GM23338 (cell line): Measurements from ENCODE around the gene SIRT4. TPM values are rescaled to one million over a fixed set of nuclear protein-coding genes. Genes with fewer than 3 reads are reported as not detected.
"Not testable (repeated sequence)": the region's sequence is repeated elsewhere in the genome, so short reads cannot be mapped to it uniquely, and the experiment has no call there.

Experiments
- ATAC-seq: fragments of 200-7000 bp; cut with Tn5 transposase; 3 replicates; pipeline ENCODE4 v1.9.1; 2020
- DNase-seq: peaks from one replicate; pipeline ENCODE4 v3.0.0-alpha.2; 2015; ENCODE audit warnings: low spot score
- H2AFZ ChIP-seq: fragments of 200-600 bp; sonication (generic); 2 replicates; pipeline ENCODE4 v1.8.0; 2016; ENCODE audit warnings: antibody characterized with exemption, mild to moderate bottlenecking, moderate library complexity
- H3F3A ChIP-seq: fragments of 200-600 bp; sonication (generic); replicated peaks from 2 replicates; pipeline ENCODE4 v1.8.0; 2017; ENCODE audit warnings: antibody characterized with exemption, mixed run types, low read depth
- H3K27ac ChIP-seq: fragments of 200-600 bp; sonication (generic); 2 replicates; pipeline ENCODE4 v1.6.1; 2016; ENCODE audit warnings: low read depth
- H3K27me3 ChIP-seq: fragments of 200-600 bp; sonication (generic); 2 replicates; pipeline ENCODE4 v1.8.0; 2016; ENCODE audit warnings: mild to moderate bottlenecking, mixed run types, moderate library complexity; ENCODE audit not compliant: insufficient read depth
- H3K36me3 ChIP-seq: fragments of 200-600 bp; sonication (generic); 2 replicates; pipeline ENCODE4 v1.8.0; 2016; ENCODE audit warnings: mild to moderate bottlenecking; ENCODE audit not compliant: insufficient read depth
- H3K4me1 ChIP-seq: fragments of 200-600 bp; sonication (generic); 2 replicates; pipeline ENCODE4 v1.8.0; 2016; ENCODE audit warnings: mild to moderate bottlenecking, moderate library complexity; ENCODE audit not compliant: insufficient read depth
- H3K4me2 ChIP-seq: fragments of 200-600 bp; sonication (generic); 2 replicates; pipeline ENCODE4 v1.7.1; 2017; ENCODE audit warnings: mixed run types
- H3K4me3 ChIP-seq: fragments of 200-600 bp; sonication (generic); 2 replicates; pipeline ENCODE4 v1.6.1; 2016; ENCODE audit warnings: mixed run types
- H3K79me2 ChIP-seq: fragments of 200-600 bp; sonication (generic); replicated peaks from 2 replicates; pipeline ENCODE4 v1.8.0; 2017; ENCODE audit warnings: mild to moderate bottlenecking; ENCODE audit not compliant: insufficient read depth
- H3K9me2 ChIP-seq: fragments of 200-600 bp; sonication (generic); 2 replicates; pipeline ENCODE4 v1.8.0; 2017; ENCODE audit not compliant: insufficient read depth
- H4K20me1 ChIP-seq: fragments of 200-600 bp; sonication (generic); replicated peaks from 2 replicates; pipeline ENCODE4 v1.8.0; 2017; ENCODE audit warnings: mild to moderate bottlenecking; ENCODE audit not compliant: insufficient read depth
- H3K27ac Mint-ChIP-seq: 2 replicates; pipeline ENCODE4 v1.8.0; 2020; ENCODE audit warnings: inconsistent platforms, mild to moderate bottlenecking, moderate library complexity, mixed read lengths
- H3K27me3 Mint-ChIP-seq: 3 replicates; pipeline ENCODE4 v1.8.0; 2022; ENCODE audit warnings: low read depth, mild to moderate bottlenecking, moderate library complexity, mixed read lengths, inconsistent platforms; ENCODE audit not compliant: insufficient read depth, poor library complexity
- H3K36me3 Mint-ChIP-seq: 3 replicates; pipeline ENCODE4 v1.8.0; 2021; ENCODE audit warnings: low read depth, mild to moderate bottlenecking, inconsistent platforms, moderate library complexity, mixed read lengths
- H3K4me1 Mint-ChIP-seq: 3 replicates; pipeline ENCODE4 v1.8.0; 2020; ENCODE audit warnings: mild to moderate bottlenecking, inconsistent platforms, mixed read lengths
- H3K4me3 Mint-ChIP-seq: 3 replicates; pipeline ENCODE4 v1.8.0; 2021; ENCODE audit warnings: moderate library complexity, mild to moderate bottlenecking, inconsistent platforms, mixed read lengths
- H3K9me3 Mint-ChIP-seq: 3 replicates; pipeline ENCODE4 v1.8.0; 2020; ENCODE audit warnings: moderate library complexity, mild to moderate bottlenecking, inconsistent platforms, mixed read lengths
- CREB1 ChIP-seq: fragments of 250-450 bp; sonication (Bioruptor Pico); IDR thresholded peaks from 2 replicates; pipeline ENCODE4 v1.5.0; 2020; ENCODE audit warnings: low read depth, mild to moderate bottlenecking, moderate library complexity
- EZH2phosphoT487 ChIP-seq: fragments of 200-600 bp; sonication (generic); IDR thresholded peaks from one replicate; pipeline ENCODE4 v1.8.1; 2018; ENCODE audit warnings: antibody characterized with exemption; ENCODE audit not compliant: unreplicated experiment
- JUNB ChIP-seq: IDR thresholded peaks from one replicate; pipeline ENCODE4 v1.6.1; 2016; ENCODE audit warnings: antibody characterized with exemption; ENCODE audit not compliant: unreplicated experiment
- POLR2AphosphoS5 ChIP-seq: IDR thresholded peaks from 2 replicates; pipeline ENCODE4 v1.6.1; 2016; ENCODE audit warnings: antibody characterized with exemption, low read depth
- long read RNA-seq: library from polyadenylated mRNA; unstranded; transcript quantifications from one replicate; pipeline ENCODE4 v2.0.0, GENCODE V29; 2020; ENCODE audit not compliant: unreplicated experiment
- polyA plus RNA-seq: library from polyadenylated mRNA; unstranded; fragments of >200 nt; fragmentation: Nextera tagmentation; extraction: Ambion mirVana; gene quantifications from 2 replicates; pipeline ENCODE4 v1.2.1, GENCODE V29; 2016
- total RNA-seq: library from RNA; depleted of rRNA; stranded (reverse); fragments of >200 nt; shearing (Covaris generic); gene quantifications from 2 replicates; pipeline ENCODE4 v1.2.3, GENCODE V29; 2014; rRNA removed
- TF ChIP-seq, protein P1 (sequence below): fragments of 250-450 bp; sonication (Bioruptor Pico); IDR thresholded peaks from 2 replicates; pipeline ENCODE4 v1.5.0; 2020; ENCODE audit warnings: mild to moderate bottlenecking, moderate library complexity
- TF ChIP-seq, protein P2 (sequence below): IDR thresholded peaks from 2 replicates; pipeline ENCODE4 v1.6.1; 2016; ENCODE audit warnings: antibody characterized with exemption
- TF ChIP-seq, protein P3 (sequence below), 2 experiments: fragments of 200-600 bp in 1 of 2; sonication (generic) in 1 of 2; conservative IDR thresholded peaks; 2 replicates each; pipeline versions ENCODE4 v1.5.1 to v1.6.1; 2016 to 2017; ENCODE audit warnings: antibody characterized with exemption in 2 of 2, low read depth in 2 of 2, mild to moderate bottlenecking in 2 of 2, moderate library complexity in 1 of 2

SIRT4 gene, protein sequence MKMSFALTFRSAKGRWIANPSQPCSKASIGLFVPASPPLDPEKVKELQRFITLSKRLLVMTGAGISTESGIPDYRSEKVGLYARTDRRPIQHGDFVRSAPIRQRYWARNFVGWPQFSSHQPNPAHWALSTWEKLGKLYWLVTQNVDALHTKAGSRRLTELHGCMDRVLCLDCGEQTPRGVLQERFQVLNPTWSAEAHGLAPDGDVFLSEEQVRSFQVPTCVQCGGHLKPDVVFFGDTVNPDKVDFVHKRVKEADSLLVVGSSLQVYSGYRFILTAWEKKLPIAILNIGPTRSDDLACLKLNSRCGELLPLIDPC
- total RNA-seq (0.78 and 2.0 TPM in 2 replicates), polyA plus RNA-seq (3.0 and 4.1 TPM in 2 replicates)
- long read RNA-seq: 0 reads

DNA sequence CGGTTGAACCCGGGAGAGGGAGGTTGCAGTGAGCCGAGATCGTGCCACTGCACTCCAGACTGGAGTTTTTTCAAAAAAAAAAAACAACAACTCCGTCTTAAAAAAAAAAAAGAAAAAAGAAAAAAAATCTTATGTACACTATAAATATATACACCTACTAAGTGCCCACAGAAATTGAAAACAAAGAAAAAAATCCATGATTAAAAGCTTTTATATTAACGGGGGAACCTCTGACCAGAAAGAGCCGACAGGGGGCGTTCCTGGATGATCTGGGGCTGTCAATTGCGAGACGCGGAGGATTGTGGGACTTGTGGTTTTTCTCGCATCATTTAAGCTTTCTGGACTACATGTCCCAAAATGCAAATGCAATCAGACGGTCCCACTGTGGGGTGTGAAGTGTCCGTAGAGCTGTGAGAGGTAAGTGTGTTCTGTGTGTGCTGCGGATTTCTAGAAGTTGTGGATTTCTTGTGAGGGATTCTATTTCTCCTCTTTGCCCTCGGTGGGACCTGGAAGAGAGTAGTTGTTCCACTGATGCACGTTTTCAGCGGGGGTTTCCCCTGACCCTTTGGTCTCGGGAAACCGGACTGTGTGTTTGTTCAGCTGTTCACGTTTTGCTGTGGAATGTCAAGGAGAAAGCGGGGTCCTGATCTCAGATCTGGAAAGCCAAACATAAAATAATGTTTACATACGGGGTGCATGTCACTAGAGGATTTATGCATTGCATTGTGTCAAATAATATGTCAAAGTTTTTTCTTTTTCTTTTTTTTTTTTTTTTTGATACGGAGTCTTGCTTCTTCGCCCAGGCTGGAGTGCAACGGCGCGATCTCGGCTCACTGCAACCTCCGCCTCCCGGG is at the start of gene SIRT4:
Gene SIRT4 (plus strand): TSS at position 360 of the 854 bp plus-strand sequence. CDS start 1,241 bp downstream, outside the sequence.
- TF ChIP-seq, protein P1, sequence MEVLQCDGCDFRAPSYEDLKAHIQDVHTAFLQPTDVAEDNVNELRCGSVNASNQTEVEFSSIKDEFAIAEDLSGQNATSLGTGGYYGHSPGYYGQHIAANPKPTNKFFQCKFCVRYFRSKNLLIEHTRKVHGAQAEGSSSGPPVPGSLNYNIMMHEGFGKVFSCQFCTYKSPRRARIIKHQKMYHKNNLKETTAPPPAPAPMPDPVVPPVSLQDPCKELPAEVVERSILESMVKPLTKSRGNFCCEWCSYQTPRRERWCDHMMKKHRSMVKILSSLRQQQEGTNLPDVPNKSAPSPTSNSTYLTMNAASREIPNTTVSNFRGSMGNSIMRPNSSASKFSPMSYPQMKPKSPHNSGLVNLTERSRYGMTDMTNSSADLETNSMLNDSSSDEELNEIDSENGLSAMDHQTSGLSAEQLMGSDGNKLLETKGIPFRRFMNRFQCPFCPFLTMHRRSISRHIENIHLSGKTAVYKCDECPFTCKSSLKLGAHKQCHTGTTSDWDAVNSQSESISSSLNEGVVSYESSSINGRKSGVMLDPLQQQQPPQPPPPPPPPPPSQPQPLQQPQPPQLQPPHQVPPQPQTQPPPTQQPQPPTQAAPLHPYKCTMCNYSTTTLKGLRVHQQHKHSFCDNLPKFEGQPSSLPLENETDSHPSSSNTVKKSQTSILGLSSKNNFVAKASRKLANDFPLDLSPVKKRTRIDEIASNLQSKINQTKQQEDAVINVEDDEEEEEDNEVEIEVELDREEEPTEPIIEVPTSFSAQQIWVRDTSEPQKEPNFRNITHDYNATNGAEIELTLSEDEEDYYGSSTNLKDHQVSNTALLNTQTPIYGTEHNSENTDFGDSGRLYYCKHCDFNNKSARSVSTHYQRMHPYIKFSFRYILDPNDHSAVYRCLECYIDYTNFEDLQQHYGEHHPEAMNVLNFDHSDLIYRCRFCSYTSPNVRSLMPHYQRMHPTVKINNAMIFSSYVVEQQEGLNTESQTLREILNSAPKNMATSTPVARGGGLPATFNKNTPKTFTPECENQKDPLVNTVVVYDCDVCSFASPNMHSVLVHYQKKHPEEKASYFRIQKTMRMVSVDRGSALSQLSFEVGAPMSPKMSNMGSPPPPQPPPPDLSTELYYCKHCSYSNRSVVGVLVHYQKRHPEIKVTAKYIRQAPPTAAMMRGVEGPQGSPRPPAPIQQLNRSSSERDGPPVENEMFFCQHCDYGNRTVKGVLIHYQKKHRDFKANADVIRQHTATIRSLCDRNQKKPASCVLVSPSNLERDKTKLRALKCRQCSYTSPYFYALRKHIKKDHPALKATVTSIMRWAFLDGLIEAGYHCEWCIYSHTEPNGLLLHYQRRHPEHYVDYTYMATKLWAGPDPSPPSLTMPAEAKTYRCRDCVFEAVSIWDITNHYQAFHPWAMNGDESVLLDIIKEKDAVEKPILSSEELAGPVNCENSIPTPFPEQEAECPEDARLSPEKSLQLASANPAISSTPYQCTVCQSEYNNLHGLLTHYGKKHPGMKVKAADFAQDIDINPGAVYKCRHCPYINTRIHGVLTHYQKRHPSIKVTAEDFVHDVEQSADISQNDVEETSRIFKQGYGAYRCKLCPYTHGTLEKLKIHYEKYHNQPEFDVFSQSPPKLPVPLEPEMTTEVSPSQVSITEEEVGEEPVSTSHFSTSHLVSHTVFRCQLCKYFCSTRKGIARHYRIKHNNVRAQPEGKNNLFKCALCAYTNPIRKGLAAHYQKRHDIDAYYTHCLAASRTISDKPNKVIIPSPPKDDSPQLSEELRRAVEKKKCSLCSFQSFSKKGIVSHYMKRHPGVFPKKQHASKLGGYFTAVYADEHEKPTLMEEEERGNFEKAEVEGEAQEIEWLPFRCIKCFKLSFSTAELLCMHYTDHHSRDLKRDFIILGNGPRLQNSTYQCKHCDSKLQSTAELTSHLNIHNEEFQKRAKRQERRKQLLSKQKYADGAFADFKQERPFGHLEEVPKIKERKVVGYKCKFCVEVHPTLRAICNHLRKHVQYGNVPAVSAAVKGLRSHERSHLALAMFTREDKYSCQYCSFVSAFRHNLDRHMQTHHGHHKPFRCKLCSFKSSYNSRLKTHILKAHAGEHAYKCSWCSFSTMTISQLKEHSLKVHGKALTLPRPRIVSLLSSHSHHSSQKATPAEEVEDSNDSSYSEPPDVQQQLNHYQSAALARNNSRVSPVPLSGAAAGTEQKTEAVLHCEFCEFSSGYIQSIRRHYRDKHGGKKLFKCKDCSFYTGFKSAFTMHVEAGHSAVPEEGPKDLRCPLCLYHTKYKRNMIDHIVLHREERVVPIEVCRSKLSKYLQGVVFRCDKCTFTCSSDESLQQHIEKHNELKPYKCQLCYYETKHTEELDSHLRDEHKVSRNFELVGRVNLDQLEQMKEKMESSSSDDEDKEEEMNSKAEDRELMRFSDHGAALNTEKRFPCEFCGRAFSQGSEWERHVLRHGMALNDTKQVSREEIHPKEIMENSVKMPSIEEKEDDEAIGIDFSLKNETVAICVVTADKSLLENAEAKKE (CRISPR knock-in tag): no peak
- TF ChIP-seq, protein P2, sequence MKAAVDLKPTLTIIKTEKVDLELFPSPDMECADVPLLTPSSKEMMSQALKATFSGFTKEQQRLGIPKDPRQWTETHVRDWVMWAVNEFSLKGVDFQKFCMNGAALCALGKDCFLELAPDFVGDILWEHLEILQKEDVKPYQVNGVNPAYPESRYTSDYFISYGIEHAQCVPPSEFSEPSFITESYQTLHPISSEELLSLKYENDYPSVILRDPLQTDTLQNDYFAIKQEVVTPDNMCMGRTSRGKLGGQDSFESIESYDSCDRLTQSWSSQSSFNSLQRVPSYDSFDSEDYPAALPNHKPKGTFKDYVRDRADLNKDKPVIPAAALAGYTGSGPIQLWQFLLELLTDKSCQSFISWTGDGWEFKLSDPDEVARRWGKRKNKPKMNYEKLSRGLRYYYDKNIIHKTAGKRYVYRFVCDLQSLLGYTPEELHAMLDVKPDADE: peak; percentile 89
- no peak for TF ChIP-seq EZH2phosphoT487
- TF ChIP-seq POLR2AphosphoS5: peak; percentile 59
- TF ChIP-seq, protein P3, sequence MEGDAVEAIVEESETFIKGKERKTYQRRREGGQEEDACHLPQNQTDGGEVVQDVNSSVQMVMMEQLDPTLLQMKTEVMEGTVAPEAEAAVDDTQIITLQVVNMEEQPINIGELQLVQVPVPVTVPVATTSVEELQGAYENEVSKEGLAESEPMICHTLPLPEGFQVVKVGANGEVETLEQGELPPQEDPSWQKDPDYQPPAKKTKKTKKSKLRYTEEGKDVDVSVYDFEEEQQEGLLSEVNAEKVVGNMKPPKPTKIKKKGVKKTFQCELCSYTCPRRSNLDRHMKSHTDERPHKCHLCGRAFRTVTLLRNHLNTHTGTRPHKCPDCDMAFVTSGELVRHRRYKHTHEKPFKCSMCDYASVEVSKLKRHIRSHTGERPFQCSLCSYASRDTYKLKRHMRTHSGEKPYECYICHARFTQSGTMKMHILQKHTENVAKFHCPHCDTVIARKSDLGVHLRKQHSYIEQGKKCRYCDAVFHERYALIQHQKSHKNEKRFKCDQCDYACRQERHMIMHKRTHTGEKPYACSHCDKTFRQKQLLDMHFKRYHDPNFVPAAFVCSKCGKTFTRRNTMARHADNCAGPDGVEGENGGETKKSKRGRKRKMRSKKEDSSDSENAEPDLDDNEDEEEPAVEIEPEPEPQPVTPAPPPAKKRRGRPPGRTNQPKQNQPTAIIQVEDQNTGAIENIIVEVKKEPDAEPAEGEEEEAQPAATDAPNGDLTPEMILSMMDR (conservative IDR thresholded peaks at IDR 0.05; ENCODE audit: low read depth in 2 of 2): peak; percentile 78 to 94
- TF ChIP-seq JUNB: no peak
- TF ChIP-seq CREB1 (CRISPR knock-in tag): peak; percentile 54; the same call in 1 of the 2 replicates
- no peaks in the 10 kb centered on the region for H3K79me2 ChIP-seq
- H3K27me3 ChIP-seq: no peaks in the 10 kb centered on the region
- H3K27ac Mint-ChIP-seq: peak within 1 kb of the TSS; percentile 87
- DNase-seq: peak; percentile 98
- peak; percentile 98 for ATAC-seq
- no peaks in the 10 kb centered on the region for H3F3A ChIP-seq
- peak within 1 kb of the TSS; percentile 60 for H3K4me3 ChIP-seq
- H4K20me1 ChIP-seq: no peaks in the 10 kb centered on the region
- H3K36me3 Mint-ChIP-seq: no peaks in the 10 kb centered on the region
- peak within 1 kb of the TSS; percentile 88 for H3K4me3 Mint-ChIP-seq
- H3K4me1 Mint-ChIP-seq: no peaks in the 10 kb centered on the region
- no peaks in the 10 kb centered on the region; the same call in 2 of the 3 replicates for H3K9me3 Mint-ChIP-seq
- no peaks in the 10 kb centered on the region for H3K9me2 ChIP-seq
- H3K27me3 Mint-ChIP-seq: peaks cover 13% of the 10 kb centered on the region
- H2AFZ ChIP-seq: peak within 1 kb of the TSS; percentile 77
- no peaks in the 10 kb centered on the region for H3K4me1 ChIP-seq
- H3K36me3 ChIP-seq: no peaks in the 10 kb centered on the region
- H3K4me2 ChIP-seq: peak within 1 kb of the TSS; percentile 81
- no peak within 1 kb of the TSS for H3K27ac ChIP-seq

DNA sequence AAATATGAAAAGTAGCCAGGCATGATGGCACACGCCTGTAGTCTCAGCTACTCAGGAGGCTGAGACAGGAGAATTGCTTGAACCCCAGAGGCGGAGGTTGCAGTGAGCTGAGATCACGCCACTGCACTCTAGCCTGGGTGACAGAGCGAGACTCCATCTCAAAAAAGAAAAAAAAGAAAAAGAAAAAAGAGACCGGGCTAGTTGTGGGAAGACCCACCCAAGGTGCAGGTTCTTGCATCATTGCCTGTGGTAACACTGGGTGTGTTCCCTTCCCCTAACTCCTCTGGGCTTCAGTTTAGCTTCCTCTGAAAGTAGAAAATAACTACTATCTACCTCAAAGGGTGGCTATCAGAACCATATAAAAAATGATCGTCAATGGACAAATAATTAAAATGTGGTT is 48.8 kb upstream of the SIRT4 start:
- Mint-ChIP-seq H3K4me1 (peaks cover 48% of the 10 kb centered on the region), H3K27me3 (peaks cover 15% of the 10 kb centered on the region)
- not testable (repeated sequence) for H3K4me2 ChIP-seq, H3K4me3 Mint-ChIP-seq, H3K36me3 ChIP-seq, H3K9me2 ChIP-seq, H3K27me3 ChIP-seq, H2AFZ ChIP-seq, H3F3A ChIP-seq, H3K4me3 ChIP-seq, H3K9me3 Mint-ChIP-seq, H3K27ac ChIP-seq, ATAC-seq, H3K27ac Mint-ChIP-seq, DNase-seq, H3K36me3 Mint-ChIP-seq, H4K20me1 ChIP-seq
- Histone ChIP-seq H3K79me2 (peaks cover 92% of the 10 kb centered on the region), H3K4me1 (peaks cover 32% of the 10 kb centered on the region)
